Liver (tissue), 9 donors: Measurements from ENCODE around the gene SYTL3. TPM values are rescaled to one million over a fixed set of nuclear protein-coding genes. Genes with fewer than 3 reads are reported as not detected.
A peak's percentile ranks its signal among the peaks of the same experiment; 100 is the strongest.
"Not testable (repeated sequence)": the region's sequence is repeated elsewhere in the genome, so short reads cannot be mapped to it uniquely, and the experiment has no call there.

Experiments used
- DNase-seq: peaks from one replicate; pipeline ENCODE4 v3.0.0-alpha.2; 2017; ENCODE audit warnings: low spot score
- H3K27ac ChIP-seq, 2 donors: one replicate each; pipeline ENCODE4 v1.7.0; 2013; ENCODE audit warnings: inconsistent platforms in 2 of 2, low read length in 2 of 2, control low read depth in 1 of 2, low read depth in 1 of 2, mild to moderate bottlenecking in 1 of 2
- H3K27me3 ChIP-seq, 4 donors: one replicate each; pipeline versions ENCODE4 v1.6.1 to v1.7.0; 2013; ENCODE audit warnings: low read length in 3 of 4, inconsistent platforms in 1 of 4, mild to moderate bottlenecking in 1 of 4, moderate library complexity in 1 of 4; ENCODE audit not compliant: control insufficient read depth in 4 of 4, insufficient read depth in 4 of 4
- H3K36me3 ChIP-seq, 4 donors: one replicate each; pipeline versions ENCODE4 v1.6.1 to v1.7.0; 2013; ENCODE audit warnings: low read length in 3 of 4, mild to moderate bottlenecking in 3 of 4, low read depth in 1 of 4, moderate library complexity in 1 of 4; ENCODE audit not compliant: control insufficient read depth in 4 of 4, insufficient read depth in 3 of 4
- H3K4me1 ChIP-seq, 4 donors: one replicate each; pipeline versions ENCODE4 v1.6.1 to v1.7.0; 2013; ENCODE audit warnings: low read length in 3 of 4, mild to moderate bottlenecking in 3 of 4, moderate library complexity in 1 of 4; ENCODE audit not compliant: control insufficient read depth in 4 of 4, insufficient read depth in 4 of 4
- H3K4me3 ChIP-seq, 3 donors: one replicate each; pipeline versions ENCODE4 v1.6.1 to v1.7.0; 2013; ENCODE audit warnings: low read length in 3 of 3, control low read depth in 1 of 3, low read depth in 1 of 3, mild to moderate bottlenecking in 1 of 3
- H3K9ac ChIP-seq, 2 donors: one replicate each; pipeline ENCODE4 v1.7.0; 2013; ENCODE audit warnings: low read length in 2 of 2, mild to moderate bottlenecking in 2 of 2, moderate library complexity in 2 of 2, control low read depth in 1 of 2, low read depth in 1 of 2
- H3K9me3 ChIP-seq, 4 donors: one replicate each; pipeline versions ENCODE4 v1.6.1 to v1.7.0; 2013; ENCODE audit warnings: low read length in 3 of 4; ENCODE audit not compliant: control insufficient read depth in 4 of 4
- CTCF ChIP-seq: fragments of 150-350 bp; IDR thresholded peaks from 2 replicates; pipeline ENCODE4 v1.5.1; 2017; ENCODE audit warnings: improper control_type of control experiment, low read depth, low read length; ENCODE audit not compliant: missing input control
- EGR1 ChIP-seq, 2 donors: IDR thresholded peaks; 2 replicates each; pipeline ENCODE4 v1.6.1; 2016 to 2018; ENCODE audit warnings: antibody characterized with exemption in 2 of 2, low read depth in 2 of 2
- FOXA2 ChIP-seq: IDR thresholded peaks from 2 replicates; pipeline ENCODE4 v1.6.1; 2016; ENCODE audit warnings: antibody characterized with exemption
- HNF4A ChIP-seq, 2 donors: conservative IDR thresholded peaks; 2 replicates each; pipeline ENCODE4 v1.6.1; 2016; ENCODE audit warnings: antibody characterized with exemption in 2 of 2, mild to moderate bottlenecking in 2 of 2
- NR2F2 ChIP-seq: IDR thresholded peaks from 2 replicates; pipeline ENCODE4 v1.6.1; 2016; ENCODE audit warnings: antibody characterized with exemption
- RXRA ChIP-seq, 2 donors: IDR thresholded peaks; 2 replicates each; pipeline ENCODE4 v1.6.1; 2017 to 2018; ENCODE audit warnings: antibody characterized with exemption in 2 of 2, mild to moderate bottlenecking in 1 of 2
- YY1 ChIP-seq: IDR thresholded peaks from 2 replicates; pipeline ENCODE4 v1.6.1; 2016; ENCODE audit warnings: antibody characterized with exemption, mild to moderate bottlenecking
- WGBS: extraction: QIAGEN DNeasy Blood & Tissue Kit; methylation state at CpG from one replicate; pipeline ENCODE4 v1.1.7; 2013; 5-methylcytosine and 5-hydroxymethylcytosine counted together
- polyA plus RNA-seq, 2 donors: library from polyadenylated mRNA; stranded (reverse) in 1 of 2; unstranded in 1 of 2; fragments of 200-250 nt in 1 of 2; fragments of >200 nt in 1 of 2; fragmentation: Nextera tagmentation in 1 of 2; extraction: Ambion mirVana in 1 of 2; gene quantifications; one replicate each; pipeline versions ENCODE4 v1.2.1 to v1.2.3, GENCODE V29; 2013 to 2015
- total RNA-seq, 2 donors: library from RNA; depleted of rRNA; stranded (reverse); fragments of >200 nt; gene quantifications; one replicate each; pipeline ENCODE4 v1.2.3, GENCODE V29; 2014
- donor health status: healthy.
- donor health status: healthy.
- donor health status: healthy.
- donor health status: healthy.
- donor health status: healthy.

The SYTL3 gene
- total and polyA plus RNA-seq, 4 donors = 0.28 to 1.7 (median 0.51) TPM

GRCh38 chr6:158647501-158647900 is 2.4 kb upstream of the SYTL3 start:
- DNase-seq = no peak
- Histone ChIP-seq H3K9me3 (no peaks in the 10 kb centered on the region), H3K27ac (no peak overlapping the region), H3K9ac (no peak overlapping the region), H3K4me3 (no peak overlapping the region), H3K4me1 (peaks cover 0 to 9% (median 7%) of the 10 kb centered on the region in 4 donors), H3K27me3 (no peaks in the 10 kb centered on the region), H3K36me3 (no peaks in the 10 kb centered on the region)
- TF ChIP-seq RXRA (IDR thresholded peaks at IDR 0.05) = no peak
- TF ChIP-seq CTCF = no peak
- no peak for TF ChIP-seq NR2F2
- no peak for TF ChIP-seq FOXA2
- TF ChIP-seq YY1 = no peak
- WGBS = 83% methylated on average over 4 of the region's 4 CpGs

GRCh38 chr6:158648682-158649131 is 1.1 kb upstream of the SYTL3 start:
- DNase-seq = peak; percentile 4
- peaks cover 0 to 7% (median 4%) of the 10 kb centered on the region in 4 donors for H3K4me1 ChIP-seq
- no peak overlapping the region for H3K9ac ChIP-seq
- H3K27me3 ChIP-seq = no peaks in the 10 kb centered on the region
- H3K9me3 ChIP-seq = no peaks in the 10 kb centered on the region
- H3K4me3 ChIP-seq = no peak overlapping the region
- TF ChIP-seq EGR1 (IDR thresholded peaks at IDR 0.05; ENCODE audit: low read depth in 2 of 2) = no peak
- TF ChIP-seq CTCF = no peak
- TF ChIP-seq HNF4A (conservative IDR thresholded peaks at IDR 0.05) = no peak
- H3K27ac ChIP-seq = peak overlapping the region; percentile 22 to 52
- 88% methylated on average over 5 of the region's 5 CpGs for WGBS
- H3K36me3 ChIP-seq = no peaks in the 10 kb centered on the region

GRCh38 chr6:158651981-158652737 is 2.3 kb downstream of the SYTL3 start:
- H3K4me3 ChIP-seq, H3K9me3 ChIP-seq, H3K36me3 ChIP-seq, H3K27ac ChIP-seq, H3K4me1 ChIP-seq, H3K27me3 ChIP-seq, H3K9ac ChIP-seq: not testable (repeated sequence)
- 94% methylated on average over 17 of the region's 17 CpGs for WGBS
- peak; percentile 1 for DNase-seq
